Suprapubic skin (tissue), 4 donors: ENCODE results near the gene ZNF483. TPM values are rescaled to one million over a fixed set of nuclear protein-coding genes. Genes with fewer than 3 reads are reported as not detected.
A peak's percentile ranks its signal among the peaks of the same experiment; 100 is the strongest.
"Not testable (repeated sequence)": the region's sequence is repeated elsewhere in the genome, so short reads cannot be mapped to it uniquely, and the experiment has no call there.

Experiments
- DNase-seq, 2 donors: peaks; one replicate each; pipeline ENCODE4 v3.0.0-alpha.2; 2019; ENCODE audit warnings: low spot score in 2 of 2
- H3K27ac ChIP-seq: fragments of 200-600 bp; sonication (generic); one replicate; pipeline ENCODE4 v1.5.1; 2019
- H3K27me3 ChIP-seq: fragments of 200-600 bp; sonication (generic); one replicate; pipeline ENCODE4 v1.5.1; 2019
- H3K36me3 ChIP-seq: fragments of 200-600 bp; sonication (generic); one replicate; pipeline ENCODE4 v1.5.1; 2019
- H3K4me1 ChIP-seq: fragments of 200-600 bp; sonication (generic); one replicate; pipeline ENCODE4 v1.5.1; 2019
- H3K4me3 ChIP-seq: fragments of 200-600 bp; sonication (generic); one replicate; pipeline ENCODE4 v1.5.1; 2019; ENCODE audit warnings: mild to moderate bottlenecking
- H3K9me3 ChIP-seq: fragments of 200-600 bp; sonication (generic); one replicate; pipeline ENCODE4 v1.5.1; 2019
- EP300 ChIP-seq: sonication (generic); formaldehyde crosslinking; IDR thresholded peaks from one replicate; pipeline ENCODE4 v1.6.1; 2017; ENCODE audit warnings: antibody characterized with exemption
- POLR2A ChIP-seq, 2 donors: fragments of 450-650 bp; IDR thresholded peaks; one replicate each; pipeline ENCODE4 v1.6.1; 2017; ENCODE audit warnings: antibody characterized with exemption in 2 of 2, mild to moderate bottlenecking in 2 of 2, moderate library complexity in 2 of 2
- POLR2AphosphoS5 ChIP-seq, 3 donors: sonication (generic); formaldehyde crosslinking; IDR thresholded peaks; one replicate each; pipeline ENCODE4 v1.6.1; 2017; ENCODE audit warnings: antibody characterized with exemption in 3 of 3
- WGBS: methylation state at CpG from one replicate; pipeline ENCODE4 v1.1.5; 2018; 5-methylcytosine and 5-hydroxymethylcytosine counted together
- total RNA-seq, 4 donors: library from RNA; depleted of rRNA; stranded (reverse); fragments of >200 nt; gene quantifications; one replicate each; pipeline ENCODE4 v1.1.0, GENCODE V29; 2016
- TF ChIP-seq, protein P1 (sequence below), 2 donors: fragments of 200-600 bp in 1 of 2; fragments of 450-650 bp in 1 of 2; sonication (generic) in 1 of 2; IDR thresholded peaks; one replicate each; pipeline ENCODE4 v1.5.1; 2016 to 2019; ENCODE audit warnings: antibody characterized with exemption in 2 of 2, mild to moderate bottlenecking in 1 of 2, moderate library complexity in 1 of 2

The ZNF483 gene
- total RNA-seq, 4 donors from 2014 or later = 1.4 to 4.5 (median 2.5) TPM

GRCh38 chr9:111615928-111616327 is 90.9 kb downstream of the ZNF483 start:
- H3K9me3 ChIP-seq = no peaks in the 10 kb centered on the region
- no peaks in the 10 kb centered on the region for H3K36me3 ChIP-seq
- DNase-seq = no peak
- 36% methylated on average over 3 of the region's 3 CpGs for WGBS
- H3K4me3 ChIP-seq = no peak overlapping the region
- TF ChIP-seq EP300 (no peak), POLR2A (IDR thresholded peaks at IDR 0.05) (no peak), POLR2AphosphoS5 (IDR thresholded peaks at IDR 0.05) (no peak)
- TF ChIP-seq, protein P1, sequence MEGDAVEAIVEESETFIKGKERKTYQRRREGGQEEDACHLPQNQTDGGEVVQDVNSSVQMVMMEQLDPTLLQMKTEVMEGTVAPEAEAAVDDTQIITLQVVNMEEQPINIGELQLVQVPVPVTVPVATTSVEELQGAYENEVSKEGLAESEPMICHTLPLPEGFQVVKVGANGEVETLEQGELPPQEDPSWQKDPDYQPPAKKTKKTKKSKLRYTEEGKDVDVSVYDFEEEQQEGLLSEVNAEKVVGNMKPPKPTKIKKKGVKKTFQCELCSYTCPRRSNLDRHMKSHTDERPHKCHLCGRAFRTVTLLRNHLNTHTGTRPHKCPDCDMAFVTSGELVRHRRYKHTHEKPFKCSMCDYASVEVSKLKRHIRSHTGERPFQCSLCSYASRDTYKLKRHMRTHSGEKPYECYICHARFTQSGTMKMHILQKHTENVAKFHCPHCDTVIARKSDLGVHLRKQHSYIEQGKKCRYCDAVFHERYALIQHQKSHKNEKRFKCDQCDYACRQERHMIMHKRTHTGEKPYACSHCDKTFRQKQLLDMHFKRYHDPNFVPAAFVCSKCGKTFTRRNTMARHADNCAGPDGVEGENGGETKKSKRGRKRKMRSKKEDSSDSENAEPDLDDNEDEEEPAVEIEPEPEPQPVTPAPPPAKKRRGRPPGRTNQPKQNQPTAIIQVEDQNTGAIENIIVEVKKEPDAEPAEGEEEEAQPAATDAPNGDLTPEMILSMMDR (IDR thresholded peaks at IDR 0.05) = no peak
- H3K4me1 ChIP-seq = peaks cover 2% of the 10 kb centered on the region
- H3K27ac ChIP-seq = no peak overlapping the region
- H3K27me3 ChIP-seq = no peaks in the 10 kb centered on the region

DNA sequence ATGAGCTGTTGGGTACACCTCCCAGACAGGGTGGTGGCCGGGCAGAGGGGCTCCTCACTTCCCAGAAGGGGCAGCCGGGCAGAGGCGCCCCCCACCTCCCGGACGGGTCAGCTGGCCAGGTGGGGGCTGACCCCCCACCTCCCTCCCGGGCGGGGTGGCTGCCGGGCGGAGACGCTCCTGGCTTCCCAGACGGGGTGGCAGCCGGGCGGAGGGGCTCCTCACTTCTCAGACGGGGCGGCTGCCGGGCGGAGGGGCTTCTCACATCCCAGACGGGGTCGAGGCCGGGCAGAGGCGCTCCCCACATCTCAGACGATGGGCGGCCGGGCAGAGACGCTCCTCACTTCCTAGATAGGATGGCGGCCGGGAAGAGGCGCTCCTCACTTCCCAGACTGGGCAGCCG is 92.4 kb downstream of the ZNF483 start:
- not testable (repeated sequence) for H3K9me3 ChIP-seq, H3K27me3 ChIP-seq, H3K4me1 ChIP-seq, H3K36me3 ChIP-seq, DNase-seq, H3K4me3 ChIP-seq, H3K27ac ChIP-seq
- WGBS = 98% methylated on average over 5 of the region's 29 CpGs

- H3K9me3 ChIP-seq = no peaks in the 10 kb centered on the region
- no peak overlapping the region for H3K27ac ChIP-seq
- no peak overlapping the region for H3K4me3 ChIP-seq
- TF ChIP-seq POLR2AphosphoS5 (IDR thresholded peaks at IDR 0.05) (no peak), EP300 (no peak), POLR2A (IDR thresholded peaks at IDR 0.05) (no peak)
- TF ChIP-seq, protein P1 (IDR thresholded peaks at IDR 0.05) = peak; percentile 57 to 82
- no peaks in the 10 kb centered on the region for H3K27me3 ChIP-seq
- WGBS = 19% methylated on average over 2 of the region's 2 CpGs
- no peaks in the 10 kb centered on the region for H3K36me3 ChIP-seq
- DNase-seq = no peak
- peaks cover 9% of the 10 kb centered on the region for H3K4me1 ChIP-seq
Observed at GRCh38 chr9:111621895-111622480, 97.0 kb downstream of the ZNF483 start.

- DNase-seq = peak in 1 of 2 donors; percentile 71
- H3K27ac ChIP-seq = no peak overlapping the region
- H3K27me3 ChIP-seq = no peaks in the 10 kb centered on the region
- H3K36me3 ChIP-seq = no peaks in the 10 kb centered on the region
- WGBS = 38% methylated on average over 3 of the region's 3 CpGs
- no peak overlapping the region for H3K4me3 ChIP-seq
- peaks cover 9% of the 10 kb centered on the region for H3K4me1 ChIP-seq
- no peaks in the 10 kb centered on the region for H3K9me3 ChIP-seq
- TF ChIP-seq POLR2A (IDR thresholded peaks at IDR 0.05) = no peak
- TF ChIP-seq POLR2AphosphoS5 (IDR thresholded peaks at IDR 0.05) = no peak
- TF ChIP-seq, protein P1 (IDR thresholded peaks at IDR 0.05) = no peak
- TF ChIP-seq EP300 = no peak
Observed at GRCh38 chr9:111622626-111623025, 97.6 kb downstream of the ZNF483 start.

Other genes starting within 250 kb of the ZNF483 start
- not detected for gene OR2K2, start 195.0 kb upstream of the ZNF483 start, total RNA-seq
- gene ECPAS, start 40.8 kb upstream of the ZNF483 start, total RNA-seq = 10 to 100 TPM; 59.4 to 98.4 (median 86.3) TPM
- gene PTGR1, start 74.5 kb downstream of the ZNF483 start, total RNA-seq = 10 to 100 TPM; 18.6 to 51.4 (median 42.4) TPM
- 1 to 10 TPM; 3.7 to 6.4 (median 5.0) TPM for gene DNAJC25, start 106.2 kb downstream of the ZNF483 start, total RNA-seq
- gene GNG10, start 136.4 kb downstream of the ZNF483 start, total RNA-seq = 10 to 100 TPM; 15.1 to 21.6 (median 19.1) TPM